OCI-LY1 (cell line): Measurements from ENCODE around the gene HAO2.

Source experiments
- H2AFZ ChIP-seq: fragments of 200-600 bp; sonication (generic), shearing (Covaris generic); 2 replicates; pipeline ENCODE4 v1.6.0; 2014; ENCODE audit warnings: antibody characterized with exemption, mild to moderate bottlenecking, low read length
- H3F3A ChIP-seq: fragments of 200-600 bp; sonication (generic), shearing (Covaris generic); 2 replicates; pipeline ENCODE4 v1.6.0; 2014; ENCODE audit warnings: mild to moderate bottlenecking, antibody characterized with exemption, low read length, moderate library complexity; ENCODE audit not compliant: insufficient read depth
- H3K27ac ChIP-seq: fragments of 200-600 bp; sonication (generic); 2 replicates; pipeline ENCODE4 v1.5.1; 2014; ENCODE audit warnings: low read length, mixed run types, mild to moderate bottlenecking, low read depth; ENCODE audit not compliant: poor library complexity, severe bottlenecking
- H3K27me3 ChIP-seq: fragments of 200-600 bp; sonication (generic); 2 replicates; pipeline ENCODE4 v1.6.0; 2014; ENCODE audit warnings: antibody characterized with exemption, mild to moderate bottlenecking, low read length, moderate library complexity; ENCODE audit not compliant: insufficient read depth
- H3K36me3 ChIP-seq: fragments of 200-600 bp; sonication (generic); 2 replicates; pipeline ENCODE4 v1.6.1; 2014; ENCODE audit warnings: mild to moderate bottlenecking, antibody characterized with exemption, low read length, moderate library complexity, mixed read lengths; ENCODE audit not compliant: insufficient read depth
- H3K4me1 ChIP-seq: fragments of 200-600 bp; sonication (generic); 2 replicates; pipeline ENCODE4 v1.5.1; 2014; ENCODE audit warnings: mild to moderate bottlenecking, low read length, moderate library complexity; ENCODE audit not compliant: insufficient read depth, severe bottlenecking
- H3K4me2 ChIP-seq: fragments of 200-600 bp; sonication (generic), shearing (Covaris generic); 2 replicates; pipeline ENCODE4 v1.6.1; 2014; ENCODE audit warnings: low read length
- H3K4me3 ChIP-seq: fragments of 200-600 bp; sonication (generic); 2 replicates; pipeline ENCODE4 v1.5.1; 2014; ENCODE audit warnings: low read length, low read depth, mild to moderate bottlenecking, mixed read lengths; ENCODE audit not compliant: poor library complexity, severe bottlenecking
- H3K79me2 ChIP-seq: fragments of 200-600 bp; shearing (Covaris generic); 2 replicates; pipeline ENCODE4 v1.6.1; 2016; ENCODE audit warnings: mixed run types, low read length, mixed read lengths; ENCODE audit not compliant: insufficient read depth
- H3K9ac ChIP-seq: fragments of 200-600 bp; sonication (generic), shearing (Covaris generic); 2 replicates; pipeline ENCODE4 v1.6.1; 2014; ENCODE audit warnings: mild to moderate bottlenecking, low read length, mixed read lengths
- H3K9me2 ChIP-seq: fragments of 200-600 bp; sonication (generic), shearing (Covaris generic); 2 replicates; pipeline ENCODE4 v1.6.1; 2014; ENCODE audit warnings: low read depth, mild to moderate bottlenecking, low read length, mixed read lengths
- H3K9me3 ChIP-seq: fragments of 200-600 bp; shearing (Covaris generic); 2 replicates; pipeline ENCODE4 v1.6.1; 2014; ENCODE audit warnings: low read length, mixed read lengths
- H4K20me1 ChIP-seq: fragments of 200-600 bp; sonication (generic), shearing (Covaris generic); 2 replicates; pipeline ENCODE4 v1.6.0; 2016; ENCODE audit warnings: mild to moderate bottlenecking, low read length; ENCODE audit not compliant: insufficient read depth
- EZH2 ChIP-seq: fragments of 200-600 bp; sonication (generic), shearing (Covaris generic); IDR thresholded peaks from 2 replicates; pipeline ENCODE4 v1.8.0; 2017; ENCODE audit warnings: borderline replicate concordance, mixed run types, mild to moderate bottlenecking, antibody characterized with exemption, low read length, moderate library complexity, mixed read lengths
- TF ChIP-seq, protein P1 (sequence below): fragments of 200-600 bp; sonication (generic), shearing (Covaris generic); IDR thresholded peaks from 2 replicates; pipeline ENCODE4 v1.5.1; 2017; ENCODE audit warnings: mild to moderate bottlenecking, antibody characterized with exemption, low read length, moderate library complexity, mixed read lengths

The HAO2 gene

DNA sequence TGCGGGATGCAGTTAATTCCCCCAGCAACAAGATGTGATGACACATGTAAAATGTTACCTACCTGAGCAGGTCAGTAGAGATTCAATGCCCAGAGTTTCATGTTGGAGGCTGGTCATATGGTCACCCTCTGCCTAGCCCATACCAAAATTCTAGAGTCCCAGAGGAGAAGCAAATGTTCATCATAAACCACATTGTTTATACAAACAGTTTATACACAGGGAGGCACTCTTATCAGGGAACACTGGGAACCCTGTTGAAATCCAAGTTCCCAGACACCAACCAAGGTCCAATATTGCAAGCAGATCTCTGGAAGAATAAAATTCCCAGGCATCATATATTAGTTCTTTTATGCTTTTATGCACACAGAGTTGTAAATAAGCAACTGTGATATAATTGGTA lies 10.5 kb downstream of the HAO2 start:
- Histone ChIP-seq H3K27me3 (no peaks in the 10 kb centered on the region), H3K4me3 (no peak overlapping the region), H3K4me1 (no peaks in the 10 kb centered on the region), H4K20me1 (no peaks in the 10 kb centered on the region), H3K4me2 (no peak overlapping the region), H3K9me3 (no peaks in the 10 kb centered on the region), H3K36me3 (no peaks in the 10 kb centered on the region), H3F3A (no peaks in the 10 kb centered on the region), H3K27ac (no peak overlapping the region), H3K9me2 (no peaks in the 10 kb centered on the region), H3K9ac (no peak overlapping the region), H3K79me2 (no peaks in the 10 kb centered on the region), H2AFZ (no peak overlapping the region)
- TF ChIP-seq EZH2, result no peak
- TF ChIP-seq, protein P1, sequence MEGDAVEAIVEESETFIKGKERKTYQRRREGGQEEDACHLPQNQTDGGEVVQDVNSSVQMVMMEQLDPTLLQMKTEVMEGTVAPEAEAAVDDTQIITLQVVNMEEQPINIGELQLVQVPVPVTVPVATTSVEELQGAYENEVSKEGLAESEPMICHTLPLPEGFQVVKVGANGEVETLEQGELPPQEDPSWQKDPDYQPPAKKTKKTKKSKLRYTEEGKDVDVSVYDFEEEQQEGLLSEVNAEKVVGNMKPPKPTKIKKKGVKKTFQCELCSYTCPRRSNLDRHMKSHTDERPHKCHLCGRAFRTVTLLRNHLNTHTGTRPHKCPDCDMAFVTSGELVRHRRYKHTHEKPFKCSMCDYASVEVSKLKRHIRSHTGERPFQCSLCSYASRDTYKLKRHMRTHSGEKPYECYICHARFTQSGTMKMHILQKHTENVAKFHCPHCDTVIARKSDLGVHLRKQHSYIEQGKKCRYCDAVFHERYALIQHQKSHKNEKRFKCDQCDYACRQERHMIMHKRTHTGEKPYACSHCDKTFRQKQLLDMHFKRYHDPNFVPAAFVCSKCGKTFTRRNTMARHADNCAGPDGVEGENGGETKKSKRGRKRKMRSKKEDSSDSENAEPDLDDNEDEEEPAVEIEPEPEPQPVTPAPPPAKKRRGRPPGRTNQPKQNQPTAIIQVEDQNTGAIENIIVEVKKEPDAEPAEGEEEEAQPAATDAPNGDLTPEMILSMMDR, result no peak

DNA sequence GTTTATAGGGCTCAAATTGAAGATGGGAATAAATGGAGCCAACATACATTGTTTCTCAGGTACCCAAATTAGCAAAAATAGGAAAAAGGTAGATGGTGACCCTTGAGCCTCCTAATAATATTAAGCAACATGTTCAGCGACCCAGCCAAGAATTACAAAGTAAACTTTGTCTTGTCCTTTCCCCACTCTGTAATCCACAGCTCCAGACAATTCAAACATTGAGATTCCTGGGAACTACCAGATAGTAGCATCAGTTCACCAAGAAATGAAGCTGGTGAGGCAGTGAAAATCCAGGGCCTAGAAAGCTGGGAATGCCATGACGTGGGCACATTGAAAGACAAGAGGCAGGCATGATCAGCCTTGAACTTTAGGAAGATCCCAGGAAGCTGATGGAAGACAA lies 11.7 kb downstream of the HAO2 start:
- Histone ChIP-seq H3K79me2 (no peaks in the 10 kb centered on the region), H3K9ac (no peak overlapping the region), H3F3A (no peaks in the 10 kb centered on the region), H3K4me1 (no peaks in the 10 kb centered on the region), H3K27me3 (no peaks in the 10 kb centered on the region), H4K20me1 (no peaks in the 10 kb centered on the region), H3K9me3 (no peaks in the 10 kb centered on the region), H2AFZ (no peak overlapping the region), H3K4me2 (no peak overlapping the region), H3K4me3 (no peak overlapping the region), H3K36me3 (no peaks in the 10 kb centered on the region), H3K27ac (no peak overlapping the region), H3K9me2 (no peaks in the 10 kb centered on the region)
- TF ChIP-seq, protein P1, result no peak
- TF ChIP-seq EZH2, result no peak

DNA sequence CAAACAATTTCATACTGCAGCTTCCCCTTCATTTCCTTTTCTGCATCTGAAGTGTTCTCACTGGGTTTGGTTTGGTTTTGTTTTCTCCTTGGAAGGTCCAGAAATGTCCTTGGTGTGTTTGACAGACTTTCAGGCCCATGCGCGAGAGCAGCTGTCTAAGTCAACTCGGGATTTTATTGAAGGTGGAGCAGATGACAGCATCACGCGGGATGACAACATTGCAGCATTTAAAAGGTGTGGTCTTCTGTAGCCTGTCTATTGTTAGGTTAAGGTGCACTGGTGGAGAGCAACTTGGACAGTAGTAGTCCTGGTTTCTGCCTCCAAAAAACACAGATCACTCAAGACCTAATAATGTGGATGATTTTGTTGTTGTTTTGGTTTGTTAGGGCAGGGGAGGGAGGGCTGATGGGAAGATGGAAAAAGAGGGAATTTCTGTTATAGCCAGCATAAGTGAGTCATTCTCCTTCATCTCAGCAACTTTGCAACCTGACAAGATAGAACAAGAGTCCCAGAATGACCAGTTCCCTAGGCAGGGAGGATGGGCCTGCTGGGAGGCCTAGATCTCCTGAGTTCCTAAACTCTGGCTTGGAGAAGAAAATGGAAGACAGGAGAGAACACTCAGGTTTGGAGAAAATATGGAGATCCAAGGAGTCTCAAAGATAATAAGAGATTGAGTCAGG lies 12.5 kb downstream of the HAO2 start:
- H3K4me2 ChIP-seq, result no peak overlapping the region
- no peaks in the 10 kb centered on the region for H3F3A ChIP-seq
- no peaks in the 10 kb centered on the region for H3K79me2 ChIP-seq
- no peaks in the 10 kb centered on the region for H3K36me3 ChIP-seq
- no peak overlapping the region for H3K27ac ChIP-seq
- H4K20me1 ChIP-seq, result no peaks in the 10 kb centered on the region
- TF ChIP-seq, protein P1, result no peak
- no peak for TF ChIP-seq EZH2
- no peak overlapping the region for H2AFZ ChIP-seq
- H3K4me1 ChIP-seq, result no peaks in the 10 kb centered on the region
- no peaks in the 10 kb centered on the region for H3K9me3 ChIP-seq
- H3K27me3 ChIP-seq, result no peaks in the 10 kb centered on the region
- H3K9me2 ChIP-seq, result no peaks in the 10 kb centered on the region
- H3K9ac ChIP-seq, result no peak overlapping the region
- H3K4me3 ChIP-seq, result no peak overlapping the region
